Body of pancreas (tissue), 4 donors: ENCODE data around the gene SNCAIP.

Experiments used
- POLR2A ChIP-seq, 3 donors: fragments of 450-650 bp; IDR thresholded peaks; one replicate each; pipeline ENCODE4 v1.6.1; 2016; ENCODE audit warnings: antibody characterized with exemption in 3 of 3, mild to moderate bottlenecking in 2 of 3
- TF ChIP-seq, protein P1 (sequence below), 7 experiments: fragments of 450-650 bp in 4 of 7; fragments of 200-600 bp in 3 of 7; sonication (generic) in 3 of 7; IDR thresholded peaks; one replicate each; pipeline ENCODE4 v1.5.1; 2016 to 2019; ENCODE audit warnings: antibody characterized with exemption in 7 of 7

DNA sequence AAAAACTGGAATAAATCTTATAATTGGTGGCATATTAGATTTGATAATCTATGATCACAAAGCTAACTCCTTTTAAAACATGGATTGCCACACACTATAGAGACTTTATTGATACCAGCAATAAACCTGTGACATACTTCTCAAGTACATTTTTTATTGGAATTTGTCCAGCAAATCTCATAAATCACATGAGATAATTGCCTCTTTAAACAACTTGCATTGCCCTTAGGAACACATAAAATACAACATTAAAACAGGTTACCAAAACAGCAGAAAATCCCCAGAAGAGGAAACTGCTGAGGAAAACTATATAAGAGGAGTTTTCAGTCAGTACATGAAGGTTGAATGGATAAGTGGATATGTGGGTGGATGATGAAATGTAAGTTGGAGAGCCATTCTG, 124.6 kb downstream of the SNCAIP start:
- TF ChIP-seq, protein P1, sequence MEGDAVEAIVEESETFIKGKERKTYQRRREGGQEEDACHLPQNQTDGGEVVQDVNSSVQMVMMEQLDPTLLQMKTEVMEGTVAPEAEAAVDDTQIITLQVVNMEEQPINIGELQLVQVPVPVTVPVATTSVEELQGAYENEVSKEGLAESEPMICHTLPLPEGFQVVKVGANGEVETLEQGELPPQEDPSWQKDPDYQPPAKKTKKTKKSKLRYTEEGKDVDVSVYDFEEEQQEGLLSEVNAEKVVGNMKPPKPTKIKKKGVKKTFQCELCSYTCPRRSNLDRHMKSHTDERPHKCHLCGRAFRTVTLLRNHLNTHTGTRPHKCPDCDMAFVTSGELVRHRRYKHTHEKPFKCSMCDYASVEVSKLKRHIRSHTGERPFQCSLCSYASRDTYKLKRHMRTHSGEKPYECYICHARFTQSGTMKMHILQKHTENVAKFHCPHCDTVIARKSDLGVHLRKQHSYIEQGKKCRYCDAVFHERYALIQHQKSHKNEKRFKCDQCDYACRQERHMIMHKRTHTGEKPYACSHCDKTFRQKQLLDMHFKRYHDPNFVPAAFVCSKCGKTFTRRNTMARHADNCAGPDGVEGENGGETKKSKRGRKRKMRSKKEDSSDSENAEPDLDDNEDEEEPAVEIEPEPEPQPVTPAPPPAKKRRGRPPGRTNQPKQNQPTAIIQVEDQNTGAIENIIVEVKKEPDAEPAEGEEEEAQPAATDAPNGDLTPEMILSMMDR (IDR thresholded peaks at IDR 0.05) = no peak
- no peak for TF ChIP-seq POLR2A (IDR thresholded peaks at IDR 0.05)
